Jurkat, Clone E6-1 (cell line): ENCODE measurements around the gene DCTPP1. TPM values are rescaled to one million over a fixed set of nuclear protein-coding genes. Genes with fewer than 3 reads are reported as not detected.
A peak's percentile ranks its signal among the peaks of the same experiment; 100 is the strongest.
"Not testable (repeated sequence)": the region's sequence is repeated elsewhere in the genome, so short reads cannot be mapped to it uniquely, and the experiment has no call there.

Source experiments
- DNase-seq: peaks from one replicate; pipeline ENCODE4 v3.0.0-alpha.2; 2011; ENCODE audit warnings: low read depth, low spot score
- H3K4me3 ChIP-seq: 2 replicates; pipeline ENCODE4 v1.5.1; 2011; ENCODE audit warnings: mild to moderate bottlenecking, low read length, control low read depth, moderate library complexity
- polyA plus RNA-seq: library from polyadenylated mRNA; unstranded; fragments of >200 nt; gene quantifications from one replicate; pipeline ENCODE4 v1.2.1, GENCODE V29; 2012; ENCODE audit warnings: missing spikeins; ENCODE audit not compliant: insufficient read length, insufficient read depth

Gene DCTPP1
- polyA plus RNA-seq: 107 TPM

GRCh38 chr16:30429678-30430427 lies at the start of gene DCTPP1:
TSS of gene DCTPP1 (minus strand) at chr16:30430030. CDS start at chr16:30429980, 50 bp downstream.
- peak within 1 kb of the TSS; percentile 93 for H3K4me3 ChIP-seq
- peak; percentile 100 for DNase-seq

DNA sequence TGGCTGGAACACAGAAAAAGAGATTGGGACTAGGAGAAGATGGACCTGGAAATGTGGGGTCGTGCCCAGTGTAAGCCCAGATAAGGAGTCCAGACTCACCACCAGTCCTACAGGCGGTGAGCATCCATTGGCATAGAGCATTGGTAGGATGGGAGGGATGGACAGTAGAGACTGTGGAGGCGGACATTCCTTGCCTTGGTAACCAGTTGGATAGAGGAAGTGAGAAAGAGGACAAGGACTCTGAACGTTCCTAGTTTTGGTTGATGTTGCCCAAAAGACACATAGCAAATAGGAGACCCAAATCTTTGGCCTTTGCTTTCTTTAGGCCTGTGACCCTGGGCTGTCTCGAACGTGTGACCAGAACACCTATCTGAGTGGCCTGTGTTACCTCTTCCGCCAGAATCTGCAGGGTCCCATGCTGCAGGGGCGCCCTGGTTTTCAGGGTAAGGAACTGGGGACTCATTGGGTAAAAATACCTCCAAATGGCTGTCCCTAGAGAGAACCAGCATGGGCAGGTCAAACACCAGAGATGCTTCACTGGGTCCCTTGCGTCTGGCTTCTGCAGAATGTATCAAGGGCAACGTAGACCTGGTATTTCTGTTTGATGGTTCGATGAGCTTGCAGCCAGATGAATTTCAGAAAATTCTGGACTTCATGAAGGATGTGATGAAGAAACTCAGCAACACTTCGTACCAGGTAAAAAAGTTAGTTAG lies 49.1 kb upstream of the DCTPP1 start:
- H3K4me3 ChIP-seq: no peak overlapping the region
- no peak for DNase-seq

DNA sequence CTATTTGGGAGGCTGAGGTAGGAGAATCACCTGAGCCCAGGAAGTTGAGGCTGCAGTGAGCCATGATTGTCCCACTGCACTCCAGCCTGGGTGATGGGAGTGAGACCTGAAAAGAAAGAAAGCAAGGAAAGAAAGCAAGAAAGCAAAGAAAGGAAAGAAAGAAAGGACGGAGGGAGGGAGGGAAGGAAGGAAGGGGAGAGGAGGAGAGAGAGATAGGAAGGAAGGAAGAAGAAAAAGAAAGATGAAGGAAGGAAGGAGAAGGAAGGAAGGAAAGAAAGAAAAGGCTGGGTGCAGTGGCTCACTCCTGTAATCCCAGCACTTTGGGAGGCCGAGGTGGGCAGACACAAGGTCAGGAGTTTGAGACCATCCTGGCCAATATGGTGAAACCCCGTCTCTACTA lies 47.9 kb upstream of the DCTPP1 start:
- not testable (repeated sequence) for H3K4me3 ChIP-seq, DNase-seq

DNA sequence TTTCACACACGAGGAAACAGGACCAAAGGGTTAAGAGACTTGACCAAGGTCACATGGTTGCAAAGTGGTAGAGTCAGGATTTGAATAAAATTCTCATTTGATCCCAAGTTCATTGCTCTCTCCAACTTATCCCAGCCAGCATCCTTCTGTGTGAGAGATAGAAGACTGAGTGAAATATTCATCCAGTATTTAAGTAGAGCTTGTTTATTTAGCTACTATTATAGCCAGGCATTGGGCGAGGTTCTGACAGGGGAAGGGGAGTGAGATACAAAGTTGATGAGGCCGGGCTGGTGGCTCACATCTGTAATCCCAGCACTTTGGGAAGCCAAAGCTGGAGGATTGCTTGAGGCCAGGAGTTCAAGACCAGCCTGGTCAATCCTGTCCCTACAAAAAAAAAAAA lies 47.2 kb upstream of the DCTPP1 start:
- no peak overlapping the region for H3K4me3 ChIP-seq
- DNase-seq: no peak

GRCh38 chr16:30474684-30475083 lies 44.9 kb upstream of the DCTPP1 start:
- no peak overlapping the region for H3K4me3 ChIP-seq
- no peak for DNase-seq

DNA sequence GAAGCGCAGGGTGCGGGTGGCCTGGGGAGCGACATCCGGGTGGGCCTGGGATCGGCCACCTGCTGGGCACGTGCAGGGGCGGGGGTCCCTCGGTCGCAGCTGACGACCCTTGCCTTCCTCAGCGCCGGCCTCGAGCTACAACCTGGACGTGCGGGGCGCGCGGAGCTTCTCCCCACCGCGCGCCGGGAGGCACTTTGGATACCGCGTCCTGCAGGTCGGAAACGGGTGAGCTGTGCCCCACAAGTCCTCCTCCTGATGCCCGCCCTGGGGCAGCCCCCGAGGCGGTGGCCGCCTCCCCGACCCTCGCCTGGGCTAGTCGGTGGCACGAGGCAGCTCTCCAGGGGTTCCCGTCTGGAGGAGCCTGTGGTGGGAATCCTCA lies 44.2 kb upstream of the DCTPP1 start:
- H3K4me3 ChIP-seq: peak overlapping the region; percentile 62
- DNase-seq: no peak

DNA sequence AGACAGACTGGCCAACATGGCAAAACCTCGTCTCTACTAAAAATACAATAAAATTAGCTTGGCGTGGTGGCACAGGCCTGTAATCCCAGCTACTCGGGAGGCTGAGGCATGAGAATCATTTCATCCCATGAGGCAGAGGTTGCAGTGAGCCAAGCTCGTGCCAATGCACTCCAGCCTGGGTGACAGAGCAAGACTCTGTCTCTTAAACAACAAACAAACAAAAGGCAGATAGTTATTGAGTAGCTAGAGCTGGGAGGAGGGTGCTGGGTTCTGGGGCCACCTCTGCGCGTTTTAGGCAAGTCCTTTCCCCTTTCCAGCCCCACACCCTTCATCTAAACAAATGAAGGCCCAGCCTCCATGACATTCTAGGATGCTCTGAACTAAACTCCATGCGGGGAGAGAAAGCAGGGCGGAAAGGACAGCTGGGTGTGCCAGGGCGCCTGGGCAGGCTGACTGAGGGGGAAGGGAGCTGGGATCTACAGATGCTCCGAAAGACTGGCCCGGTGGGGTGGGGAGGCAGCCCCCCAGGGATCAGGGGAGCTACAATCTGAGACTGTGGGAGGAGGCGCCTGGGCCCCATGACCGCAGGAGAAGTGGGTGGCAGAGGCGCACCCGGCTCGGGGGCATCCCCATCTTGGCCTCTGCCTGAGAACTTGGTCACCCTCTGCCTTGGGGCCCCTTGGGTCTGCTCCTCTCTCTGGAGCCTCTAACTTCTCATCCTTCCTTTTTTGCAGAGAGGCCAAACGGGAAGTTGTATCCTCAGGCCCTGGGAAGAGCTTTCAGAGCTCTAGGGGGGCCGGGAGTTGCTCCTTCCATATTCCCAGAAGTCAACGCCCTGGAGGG lies 43.6 kb upstream of the DCTPP1 start:
- DNase-seq: no peak
- H3K4me3 ChIP-seq: peak overlapping the region; percentile 62

DNA sequence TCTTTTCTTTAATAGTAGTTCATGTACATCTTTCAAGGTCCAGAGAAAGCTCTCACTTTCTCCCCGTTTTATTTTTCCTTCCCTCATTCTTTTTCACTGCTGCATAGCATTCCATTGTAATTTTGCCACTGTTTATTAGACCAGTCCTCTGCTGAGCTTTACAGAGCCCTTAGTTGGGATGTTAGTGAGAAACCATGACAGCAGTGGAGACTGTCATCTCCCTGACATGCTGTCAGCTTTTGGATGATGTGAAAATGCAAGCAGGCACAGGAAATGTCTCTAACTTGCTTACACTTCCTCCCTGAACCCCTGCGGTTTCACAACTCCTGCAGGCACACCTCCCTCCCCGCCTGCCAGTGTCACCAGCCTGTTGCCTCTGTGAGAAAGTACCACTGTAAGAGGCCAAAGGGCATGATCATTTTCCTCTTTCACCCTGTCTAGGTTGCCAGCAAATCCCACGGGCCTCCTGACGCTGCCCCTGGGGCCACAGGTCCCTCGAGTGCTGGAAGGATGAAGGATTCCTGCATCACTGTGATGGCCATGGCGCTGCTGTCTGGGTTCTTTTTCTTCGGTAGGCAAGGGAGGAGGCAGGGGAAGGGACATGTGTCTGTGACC lies 42.6 kb upstream of the DCTPP1 start, which contains the start of gene ITGAL:
TSS of gene ITGAL (plus strand) at position 415 of the 615 bp plus-strand sequence. CDS start at position 511, 96 bp downstream.
- peak; percentile 95 for DNase-seq
- H3K4me3 ChIP-seq: peak within 1 kb of the TSS; percentile 62

GRCh38 chr16:30470632-30470995 lies 40.8 kb upstream of the DCTPP1 start:
- no peak for DNase-seq
- H3K4me3 ChIP-seq: no peak overlapping the region

GRCh38 chr16:30470170-30470512 lies 40.3 kb upstream of the DCTPP1 start:
- no peak overlapping the region for H3K4me3 ChIP-seq
- DNase-seq: no peak

DNA sequence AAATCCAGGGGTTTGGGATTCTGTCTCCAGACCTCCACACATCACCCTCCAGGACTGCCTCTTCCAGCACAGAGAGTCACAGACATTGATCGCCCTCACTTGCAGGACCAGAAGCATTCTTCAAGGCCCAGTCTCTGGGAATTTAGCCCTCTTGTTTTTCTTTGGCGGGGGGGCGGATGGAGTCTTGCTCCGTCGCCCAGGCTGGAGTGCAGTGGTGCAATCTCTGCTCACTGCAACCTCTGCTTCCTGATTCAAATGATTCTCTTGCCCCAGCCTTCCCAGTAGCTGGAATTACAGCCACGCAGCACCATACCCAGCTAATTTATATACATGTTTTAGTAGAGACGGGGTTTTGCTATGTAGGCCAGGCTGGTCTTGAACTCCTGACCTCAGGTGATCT lies 34.2 kb upstream of the DCTPP1 start:
- no peak for DNase-seq
- no peak overlapping the region for H3K4me3 ChIP-seq

GRCh38 chr16:30461426-30461825 lies 31.6 kb upstream of the DCTPP1 start:
- not testable (repeated sequence) for H3K4me3 ChIP-seq, DNase-seq

DNA sequence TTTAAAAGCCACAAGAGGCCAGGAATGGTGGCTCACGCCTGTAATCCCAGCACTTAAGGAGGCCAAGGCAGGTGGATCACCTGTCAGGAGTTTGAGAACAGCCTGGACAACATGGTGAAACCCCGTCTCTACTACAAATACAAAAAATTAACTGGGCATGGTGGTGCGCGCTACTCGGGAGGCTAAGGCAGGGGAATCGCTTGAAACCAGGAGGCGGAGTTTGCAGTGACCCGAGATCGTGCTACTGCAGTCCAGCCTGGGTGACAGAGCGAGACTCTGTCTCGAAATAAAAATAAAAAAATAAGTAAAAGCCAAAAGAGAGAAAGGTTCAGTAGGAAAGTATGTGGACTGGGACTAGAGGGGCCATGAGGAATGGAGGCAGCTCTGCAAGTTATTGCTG lies 29.6 kb upstream of the DCTPP1 start:
- H3K4me3 ChIP-seq: no peak overlapping the region; the same call in 1 of the 2 replicates
- no peak for DNase-seq

- peak overlapping the region; percentile 17 for H3K4me3 ChIP-seq
- peak; percentile 99 for DNase-seq
These were observed 28.9 kb upstream of the DCTPP1 start for GRCh38 chr16:30458561-30459394.

DNA sequence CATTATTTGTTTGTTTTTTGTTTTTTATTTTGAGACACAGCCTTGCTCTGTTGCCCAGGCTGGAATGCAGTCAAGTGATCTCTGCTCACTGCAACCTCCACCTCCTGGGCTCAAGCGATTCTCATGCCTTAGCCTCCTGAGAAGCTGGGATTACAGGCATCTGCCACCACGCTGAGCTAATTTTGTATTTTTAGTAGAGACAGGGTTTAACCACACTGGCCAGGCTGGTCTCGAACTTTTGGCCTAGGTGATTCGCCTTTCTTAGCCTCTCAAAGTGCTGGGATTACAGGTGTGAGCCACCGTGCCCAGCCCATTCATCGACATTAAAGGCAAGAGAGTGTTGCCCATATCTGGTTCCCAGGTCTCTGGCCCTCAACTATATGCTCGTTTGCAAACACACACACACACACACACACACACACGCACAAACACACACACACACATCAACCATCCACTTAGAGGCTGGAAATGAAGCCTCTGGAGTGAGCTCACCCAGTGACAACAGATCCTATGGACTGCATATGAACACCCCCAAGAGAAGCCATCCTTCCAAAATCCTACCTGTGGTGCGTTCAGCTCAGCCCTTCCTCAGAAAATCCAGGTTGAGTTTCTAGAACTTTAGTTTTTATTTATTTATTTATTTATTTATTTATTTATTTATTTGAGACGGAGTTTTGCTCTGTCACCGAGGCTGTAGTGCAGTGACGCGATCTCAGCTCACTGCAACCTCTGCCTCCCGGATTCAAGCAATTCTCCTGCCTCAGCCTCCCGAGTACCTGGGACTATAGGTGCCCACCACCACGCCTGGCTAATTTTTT lies 28.1 kb upstream of the DCTPP1 start:
- no peak for DNase-seq
- no peak overlapping the region for H3K4me3 ChIP-seq

- no peak for DNase-seq
These were observed 27.4 kb upstream of the DCTPP1 start for GRCh38 chr16:30457256-30457655.

GRCh38 chr16:30456302-30456701 lies 26.5 kb upstream of the DCTPP1 start:
- no peak overlapping the region for H3K4me3 ChIP-seq
- DNase-seq: no peak

More at GRCh38 chr16:30457256-30457655, 27.4 kb upstream of the DCTPP1 start:
- H3K4me3 ChIP-seq: no peak overlapping the region
